Sciatic nerve (tissue), 2 donors: Measurements from ENCODE around the gene FLVCR2. TPM values are rescaled to one million over a fixed set of nuclear protein-coding genes. Genes with fewer than 3 reads are reported as not detected.
"Not testable (repeated sequence)": the region's sequence is repeated elsewhere in the genome, so short reads cannot be mapped to it uniquely, and the experiment has no call there.

Experiments
- ATAC-seq: fragments of 200-7000 bp; cut with Tn5 transposase; one replicate; pipeline ENCODE4 v1.9.1; 2020; ENCODE audit warnings: mild to moderate bottlenecking, moderate library complexity
- DNase-seq: peaks from one replicate; pipeline ENCODE4 v3.0.0-alpha.2; 2020; ENCODE audit warnings: low spot score
- intact Hi-C: fragments of 100-400 bp; cut with DNase I; formaldehyde crosslinking; loops from one replicate; pipeline ENCODE4 v1.14.2; 2022
- total RNA-seq: library from RNA; stranded (reverse); fragmentation: NEBNext Ultra II Directional; extraction: Animal tissue kit (Norgen Biotek cat#: 25700); gene quantifications from one replicate; pipeline ENCODE4 v1.2.1, GENCODE V29; 2021
- donor health status: DM: no; HTN: no; CAD: no.
- donor health status: DM: no; HTN: no; CAD: no.

FLVCR2 gene
- total RNA-seq, 1 donor from 2014 or later = 56.4 TPM

DNA sequence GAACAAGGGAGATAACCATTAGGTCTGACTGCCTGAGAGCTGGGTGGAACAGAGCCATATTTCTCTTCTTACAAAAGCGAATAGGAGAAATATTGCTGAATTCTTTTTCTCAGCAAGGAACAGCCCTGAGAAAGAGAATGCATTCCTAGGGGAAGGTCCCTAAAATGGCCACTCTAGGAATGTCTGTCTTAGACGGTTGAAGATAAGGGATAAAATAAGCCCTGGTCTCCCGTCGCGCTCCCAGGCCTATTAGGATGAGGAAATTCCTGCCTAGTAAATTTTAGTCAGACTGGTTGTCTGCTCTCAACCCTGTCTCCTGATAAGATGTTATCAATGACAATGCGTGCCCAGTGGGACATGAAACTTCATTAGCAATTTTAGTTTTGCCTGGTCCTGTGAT, 116.6 kb downstream of the FLVCR2 start:
- ATAC-seq, DNase-seq: not testable (repeated sequence)

DNA sequence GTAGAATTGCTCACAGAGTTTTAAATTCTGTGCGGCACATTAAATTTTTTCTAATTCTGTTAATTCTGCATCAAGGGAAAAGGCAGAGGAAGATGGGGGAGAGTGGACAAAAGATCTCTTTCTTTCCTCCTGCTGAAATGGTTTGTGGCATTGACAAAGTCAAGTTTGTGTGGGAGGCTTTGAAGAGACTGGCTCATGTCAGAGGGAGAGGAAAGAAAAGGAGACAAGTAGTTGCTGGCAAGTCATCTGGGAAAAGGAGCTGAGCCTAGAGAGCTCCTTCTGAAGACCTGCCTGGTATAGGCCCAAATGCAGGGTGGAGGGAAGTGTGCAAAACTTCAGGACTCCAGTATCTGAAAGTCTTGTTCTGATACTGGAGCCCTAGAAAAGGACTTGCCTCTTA, 119.0 kb downstream of the FLVCR2 start:
- no peak for DNase-seq
- intact Hi-C loops = no loop called here
- ATAC-seq = no peak

More for the DNA sequence above, 116.6 kb downstream of the FLVCR2 start:
- intact Hi-C loops = not testable (repeated sequence)

Other genes starting within 250 kb of the FLVCR2 start
- gene JDP2, start 150.6 kb upstream of the FLVCR2 start, total RNA-seq = 59.7 TPM
- gene BATF, start 56.2 kb upstream of the FLVCR2 start, total RNA-seq = 1.7 TPM
- 10.1 TPM for gene ERG28, start 82.3 kb downstream of the FLVCR2 start, total RNA-seq
- 44.0 TPM for gene TTLL5, start 82.6 kb downstream of the FLVCR2 start, total RNA-seq